HepG2 (cell line): ENCODE results near the gene MEGF11. TPM values are rescaled to one million over a fixed set of nuclear protein-coding genes. Genes with fewer than 3 reads are reported as not detected.

ENCODE experiments used
- ATAC-seq: fragments of 200-7000 bp; cut with Tn5 transposase; 3 replicates; pipeline ENCODE4 v1.9.1; 2020; ENCODE audit warnings: mild to moderate bottlenecking, moderate library complexity
- BruUV-seq: library from RNA; stranded (reverse); fragments of 400-500 nt; replicated peaks from 2 replicates; lab custom pipeline; 2021; lab: Mats Ljungman, UMichigan
- CTCF ChIA-PET: fragments of 300-600 bp; formaldehyde crosslinking; extraction: SDS; loops from one replicate; lab custom pipeline; 2021; ENCODE audit warnings: low total read pairs, inconsistent platforms, low intra/inter-chr PET ratio; lab: Yijun Ruan, JAX
- POLR2A ChIA-PET: fragments of 350-600 bp; sonication (Branson Sonifier 250); formaldehyde crosslinking; loops from one replicate; lab custom pipeline; 2020; ENCODE audit warnings: antibody characterized with exemption, inconsistent platforms; lab: Yijun Ruan, JAX
- DNase-seq: peaks from one replicate; pipeline ENCODE4 v3.0.0-alpha.2; 2015; ENCODE audit warnings: low spot score
- FAIRE-seq: peaks from 3 replicates; lab custom pipeline; 2011; peaks lifted over from hg19 to GRCh38; lab: Jason Lieb, UNC
- H2AFZ ChIP-seq: one replicate; pipeline ENCODE4 v1.6.1; 2011; ENCODE audit warnings: low read length, inconsistent platforms
- H3K27ac ChIP-seq: fragments of 300-600 bp; 3 replicates; pipeline ENCODE4 v1.8.0; 2011; ENCODE audit warnings: mixed run types, mild to moderate bottlenecking, mixed read lengths, low read length, inconsistent platforms; ENCODE audit not compliant: insufficient read depth; ENCODE audit errors: extremely low read length
- H3K27me3 ChIP-seq, 2 experiments: fragments of 200-600 bp in 1 of 2; 2 replicates in 1 of 2; 3 replicates in 1 of 2; pipeline versions ENCODE4 v1.6.0 to v1.8.0; 2011; ENCODE audit warnings: low read length in 2 of 2, mild to moderate bottlenecking in 2 of 2, moderate library complexity in 2 of 2, inconsistent platforms in 1 of 2; ENCODE audit not compliant: insufficient read depth in 2 of 2, control insufficient read depth in 1 of 2
- H3K36me3 ChIP-seq, 2 experiments: fragments of 200-600 bp in 1 of 2; replicated peaks in 1 of 2; 2 replicates in 1 of 2; 3 replicates in 1 of 2; pipeline versions ENCODE4 v1.5.1 to v1.8.0; 2011; ENCODE audit warnings: low read length in 2 of 2, inconsistent platforms in 1 of 2; ENCODE audit not compliant: insufficient read depth in 2 of 2, control insufficient read depth in 1 of 2
- H3K4me1 ChIP-seq: 2 replicates; pipeline ENCODE4 v1.5.1; 2012; ENCODE audit warnings: low read length, inconsistent platforms; ENCODE audit not compliant: insufficient read depth
- H3K4me2 ChIP-seq: 2 replicates; pipeline ENCODE4 v1.6.0; 2011; ENCODE audit warnings: low read depth, low read length, inconsistent platforms
- H3K4me3 ChIP-seq, 3 experiments: fragments of 200-600 bp in 1 of 3; sonication (generic), shearing (Covaris generic) in 1 of 3; replicated peaks in 1 of 3; 2 replicates each; pipeline ENCODE4 v1.5.1; 2011 to 2016; ENCODE audit warnings: low read length in 3 of 3, inconsistent platforms in 2 of 3, low read depth in 2 of 3, mild to moderate bottlenecking in 2 of 3, control low read depth in 1 of 3, mixed read lengths in 1 of 3; ENCODE audit not compliant: insufficient read depth in 1 of 3
- H3K79me2 ChIP-seq: one replicate; pipeline ENCODE4 v1.6.1; 2011; ENCODE audit warnings: low read length, inconsistent platforms; ENCODE audit not compliant: insufficient read depth
- H3K9ac ChIP-seq: 2 replicates; pipeline ENCODE4 v1.6.0; 2011; ENCODE audit warnings: mild to moderate bottlenecking, low read depth, low read length, inconsistent platforms; ENCODE audit not compliant: insufficient read depth
- H3K9me3 ChIP-seq: 2 replicates; pipeline ENCODE4 v1.5.1; 2012; ENCODE audit warnings: mild to moderate bottlenecking, low read length
- H4K20me1 ChIP-seq: 2 replicates; pipeline ENCODE4 v1.6.0; 2011; ENCODE audit warnings: inconsistent platforms, mild to moderate bottlenecking, low read length, moderate library complexity; ENCODE audit not compliant: insufficient read depth
- CEBPB ChIP-seq: IDR thresholded peaks from 2 replicates; pipeline ENCODE4 v1.6.1; 2011; ENCODE audit warnings: low read depth, low read length, improper control_type of control experiment, borderline replicate concordance
- IRX3 ChIP-seq: sonication (generic); formaldehyde crosslinking; IDR thresholded peaks from 2 replicates; pipeline ENCODE4 v1.8.1; 2023; ENCODE audit warnings: mild to moderate bottlenecking, low read depth, missing genetic modification reagents, borderline replicate concordance
- PBX2 ChIP-seq: IDR thresholded peaks from 2 replicates; pipeline ENCODE4 v1.6.1; 2016; ENCODE audit warnings: control low read depth
- POLR2AphosphoS2 ChIP-seq: IDR thresholded peaks from 2 replicates; pipeline ENCODE4 v1.6.1; 2011; ENCODE audit warnings: low read depth, low read length, improper control_type of control experiment
- PTBP1 ChIP-seq: fragments of 200-400 bp; formaldehyde crosslinking; IDR thresholded peaks from 2 replicates; pipeline ENCODE4 v1.6.1; 2018; ENCODE audit warnings: low read length, low read depth; ENCODE audit not compliant: poor library complexity, severe bottlenecking
- RBAK ChIP-seq: sonication (generic); formaldehyde crosslinking; IDR thresholded peaks from 2 replicates; pipeline ENCODE4 v1.5.1; 2020; ENCODE audit warnings: mild to moderate bottlenecking, missing genetic modification reagents
- SP4 ChIP-seq: sonication (generic); formaldehyde crosslinking; IDR thresholded peaks from 2 replicates; pipeline ENCODE4 v1.8.1; 2023; ENCODE audit warnings: mild to moderate bottlenecking, missing genetic modification reagents
- TFAP4 ChIP-seq: sonication (generic); IDR thresholded peaks from 2 replicates; pipeline ENCODE4 v1.6.1; 2016; ENCODE audit warnings: low read depth, borderline replicate concordance
- ZNF101 ChIP-seq: sonication (generic); formaldehyde crosslinking; IDR thresholded peaks from 2 replicates; pipeline ENCODE4 v1.4.0; 2020; ENCODE audit warnings: mild to moderate bottlenecking, low read depth, missing genetic modification reagents, borderline replicate concordance
- ZNF350 ChIP-seq: sonication (generic); formaldehyde crosslinking; IDR thresholded peaks from 2 replicates; pipeline ENCODE4 v1.4.0; 2020; ENCODE audit warnings: mild to moderate bottlenecking, low read depth, missing genetic modification reagents, borderline replicate concordance
- ZNF543 ChIP-seq: sonication (generic); formaldehyde crosslinking; IDR thresholded peaks from 2 replicates; pipeline ENCODE4 v1.4.0; 2020; ENCODE audit warnings: mild to moderate bottlenecking, missing genetic modification reagents
- WGBS: methylation state at CpG from one replicate; pipeline ENCODE4 v1.1.6; 2017; ENCODE audit warnings: low lambda C conversion rate; 5-methylcytosine and 5-hydroxymethylcytosine counted together
- in situ Hi-C: cut with HindIII; loops from 2 replicates; pipeline ENCODE4 v1.10.0; 2017; ENCODE audit warnings: low pct_unique_long_range_greater_than_20kb; ENCODE audit not compliant: extremely low pct_ligation_motif_present
- intact Hi-C: fragments of 100-400 bp; cut with micrococcal nuclease; formaldehyde crosslinking; loops from one replicate; pipeline ENCODE4 v1.10.0; 2022; ENCODE audit not compliant: unreplicated experiment
- polyA plus RNA-seq, 8 experiments: library from polyadenylated mRNA; depleted of rRNA in 3 of 8; stranded (reverse) in 7 of 8; unstranded in 1 of 8; fragments of >200 nt; fragmentation: Illumina TruSeq in 4 of 8; extraction: Trizol in 4 of 8; gene quantifications; 2 replicates each; pipeline versions ENCODE4 v1.2.1 to v1.2.3, GENCODE V29; 2011 to 2016; ENCODE audit warnings: low read depth in 4 of 8, missing spikeins in 1 of 8, mixed read lengths in 1 of 8; ENCODE audit not compliant: insufficient read depth in 1 of 8
- total RNA-seq, 5 experiments: library from RNA; depleted of rRNA; stranded (reverse); fragments of >200 nt; fragmentation: Illumina TruSeq; extraction: Trizol; gene quantifications; 2 replicates each; pipeline ENCODE4 v1.2.3, GENCODE V29; 2016; ENCODE audit warnings: low read depth in 1 of 5
- TF ChIP-seq, protein P1 (sequence below): sonication (generic); formaldehyde crosslinking; IDR thresholded peaks from 2 replicates; pipeline ENCODE4 v1.9.0; 2021; ENCODE audit warnings: mild to moderate bottlenecking, missing genetic modification reagents
- TF ChIP-seq, protein P2 (sequence below): sonication (generic); formaldehyde crosslinking; IDR thresholded peaks from 2 replicates; pipeline ENCODE4 v1.5.0; 2020; ENCODE audit warnings: missing genetic modification reagents, mild to moderate bottlenecking, borderline replicate concordance

Gene MEGF11
- total and polyA plus RNA-seq, 2 of the 13 experiments (the other 11 are each of a cell fraction or from before 2014, with no cell fraction given): not detected

DNA sequence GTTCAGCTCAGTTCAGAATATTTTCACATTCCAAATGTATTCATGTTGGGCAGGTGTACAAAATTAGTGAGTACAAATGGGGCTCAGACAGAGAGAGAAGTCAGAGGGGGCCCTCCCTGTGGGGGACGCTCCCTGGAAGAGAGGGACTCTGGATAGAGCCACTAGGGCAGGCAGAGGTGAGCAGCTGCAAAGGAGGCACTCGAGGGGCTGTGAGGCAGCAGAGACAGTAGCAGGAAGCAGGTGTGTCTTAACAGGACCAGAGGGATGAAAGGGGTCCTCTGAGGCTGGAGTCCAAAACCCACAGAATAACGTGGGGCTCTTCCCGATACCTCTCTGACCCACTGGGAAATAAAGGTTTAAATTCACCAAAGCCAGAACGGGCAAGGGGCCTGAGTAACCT, 127.1 kb downstream of the MEGF11 start:
- peaks cover 17% of the 10 kb centered on the region for H3K4me1 ChIP-seq
- CTCF ChIA-PET: no interaction called here
- POLR2A ChIA-PET: no interaction called here
- H3K4me3 ChIP-seq: no peak overlapping the region
- no peak overlapping the region for H3K9ac ChIP-seq
- H3K27ac ChIP-seq: no peak overlapping the region
- TF ChIP-seq POLR2AphosphoS2 (no peak), ZNF350 (CRISPR knock-in tag) (no peak), ZNF543 (CRISPR knock-in tag) (no peak), PBX2 (no peak), IRX3 (CRISPR knock-in tag) (no peak), RBAK (CRISPR knock-in tag) (no peak), PTBP1 (no peak), CEBPB (no peak), SP4 (no peak), ZNF101 (CRISPR knock-in tag) (no peak), TFAP4 (no peak)
- TF ChIP-seq, protein P1, sequence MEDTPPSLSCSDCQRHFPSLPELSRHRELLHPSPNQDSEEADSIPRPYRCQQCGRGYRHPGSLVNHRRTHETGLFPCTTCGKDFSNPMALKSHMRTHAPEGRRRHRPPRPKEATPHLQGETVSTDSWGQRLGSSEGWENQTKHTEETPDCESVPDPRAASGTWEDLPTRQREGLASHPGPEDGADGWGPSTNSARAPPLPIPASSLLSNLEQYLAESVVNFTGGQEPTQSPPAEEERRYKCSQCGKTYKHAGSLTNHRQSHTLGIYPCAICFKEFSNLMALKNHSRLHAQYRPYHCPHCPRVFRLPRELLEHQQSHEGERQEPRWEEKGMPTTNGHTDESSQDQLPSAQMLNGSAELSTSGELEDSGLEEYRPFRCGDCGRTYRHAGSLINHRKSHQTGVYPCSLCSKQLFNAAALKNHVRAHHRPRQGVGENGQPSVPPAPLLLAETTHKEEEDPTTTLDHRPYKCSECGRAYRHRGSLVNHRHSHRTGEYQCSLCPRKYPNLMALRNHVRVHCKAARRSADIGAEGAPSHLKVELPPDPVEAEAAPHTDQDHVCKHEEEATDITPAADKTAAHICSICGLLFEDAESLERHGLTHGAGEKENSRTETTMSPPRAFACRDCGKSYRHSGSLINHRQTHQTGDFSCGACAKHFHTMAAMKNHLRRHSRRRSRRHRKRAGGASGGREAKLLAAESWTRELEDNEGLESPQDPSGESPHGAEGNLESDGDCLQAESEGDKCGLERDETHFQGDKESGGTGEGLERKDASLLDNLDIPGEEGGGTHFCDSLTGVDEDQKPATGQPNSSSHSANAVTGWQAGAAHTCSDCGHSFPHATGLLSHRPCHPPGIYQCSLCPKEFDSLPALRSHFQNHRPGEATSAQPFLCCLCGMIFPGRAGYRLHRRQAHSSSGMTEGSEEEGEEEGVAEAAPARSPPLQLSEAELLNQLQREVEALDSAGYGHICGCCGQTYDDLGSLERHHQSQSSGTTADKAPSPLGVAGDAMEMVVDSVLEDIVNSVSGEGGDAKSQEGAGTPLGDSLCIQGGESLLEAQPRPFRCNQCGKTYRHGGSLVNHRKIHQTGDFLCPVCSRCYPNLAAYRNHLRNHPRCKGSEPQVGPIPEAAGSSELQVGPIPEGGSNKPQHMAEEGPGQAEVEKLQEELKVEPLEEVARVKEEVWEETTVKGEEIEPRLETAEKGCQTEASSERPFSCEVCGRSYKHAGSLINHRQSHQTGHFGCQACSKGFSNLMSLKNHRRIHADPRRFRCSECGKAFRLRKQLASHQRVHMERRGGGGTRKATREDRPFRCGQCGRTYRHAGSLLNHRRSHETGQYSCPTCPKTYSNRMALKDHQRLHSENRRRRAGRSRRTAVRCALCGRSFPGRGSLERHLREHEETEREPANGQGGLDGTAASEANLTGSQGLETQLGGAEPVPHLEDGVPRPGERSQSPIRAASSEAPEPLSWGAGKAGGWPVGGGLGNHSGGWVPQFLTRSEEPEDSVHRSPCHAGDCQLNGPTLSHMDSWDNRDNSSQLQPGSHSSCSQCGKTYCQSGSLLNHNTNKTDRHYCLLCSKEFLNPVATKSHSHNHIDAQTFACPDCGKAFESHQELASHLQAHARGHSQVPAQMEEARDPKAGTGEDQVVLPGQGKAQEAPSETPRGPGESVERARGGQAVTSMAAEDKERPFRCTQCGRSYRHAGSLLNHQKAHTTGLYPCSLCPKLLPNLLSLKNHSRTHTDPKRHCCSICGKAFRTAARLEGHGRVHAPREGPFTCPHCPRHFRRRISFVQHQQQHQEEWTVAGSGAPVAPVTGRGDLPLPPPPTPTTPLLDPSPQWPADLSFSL: no peak
- TF ChIP-seq, protein P2, sequence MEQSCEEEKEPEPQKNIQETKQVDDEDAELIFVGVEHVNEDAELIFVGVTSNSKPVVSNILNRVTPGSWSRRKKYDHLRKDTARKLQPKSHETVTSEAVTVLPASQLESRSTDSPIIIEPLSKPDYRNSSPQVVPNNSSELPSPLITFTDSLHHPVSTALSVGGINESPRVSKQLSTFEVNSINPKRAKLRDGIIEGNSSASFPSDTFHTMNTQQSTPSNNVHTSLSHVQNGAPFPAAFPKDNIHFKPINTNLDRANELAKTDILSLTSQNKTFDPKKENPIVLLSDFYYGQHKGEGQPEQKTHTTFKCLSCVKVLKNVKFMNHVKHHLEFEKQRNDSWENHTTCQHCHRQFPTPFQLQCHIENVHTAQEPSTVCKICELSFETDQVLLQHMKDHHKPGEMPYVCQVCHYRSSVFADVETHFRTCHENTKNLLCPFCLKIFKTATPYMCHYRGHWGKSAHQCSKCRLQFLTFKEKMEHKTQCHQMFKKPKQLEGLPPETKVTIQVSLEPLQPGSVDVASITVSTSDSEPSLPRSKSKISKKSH (CRISPR knock-in tag): no peak
- FAIRE-seq (no peak), DNase-seq (no peak), ATAC-seq (no peak)
- no TSS peak for BruUV-seq
- no peaks in the 10 kb centered on the region for H3K9me3 ChIP-seq
- no peak overlapping the region for H3K4me2 ChIP-seq
- no peaks in the 10 kb centered on the region for H3K79me2 ChIP-seq
- H4K20me1 ChIP-seq: no peaks in the 10 kb centered on the region
- WGBS: 0% methylated on average over 5 of the region's 5 CpGs
- H3K27me3 ChIP-seq: peaks cover 3 to 50% of the 10 kb centered on the region in 2 experiments; a peak in 3 of 5 replicates
- no peak overlapping the region for H2AFZ ChIP-seq
- in situ Hi-C loops: no loop called here
- no peaks in the 10 kb centered on the region for H3K36me3 ChIP-seq
- intact Hi-C loops: no loop called here
